ENCODE measurements around the gene B4GALNT1. TPM values are rescaled to one million over a fixed set of nuclear protein-coding genes. Genes with fewer than 3 reads are reported as not detected.
"Not testable (repeated sequence)": the region's sequence is repeated elsewhere in the genome, so short reads cannot be mapped to it uniquely, and the experiment has no call there.

B4GALNT1 gene
- total and polyA plus RNA-seq, 7 experiments from 2014 or later = 1.4 TPM; not detected in 6

DNA sequence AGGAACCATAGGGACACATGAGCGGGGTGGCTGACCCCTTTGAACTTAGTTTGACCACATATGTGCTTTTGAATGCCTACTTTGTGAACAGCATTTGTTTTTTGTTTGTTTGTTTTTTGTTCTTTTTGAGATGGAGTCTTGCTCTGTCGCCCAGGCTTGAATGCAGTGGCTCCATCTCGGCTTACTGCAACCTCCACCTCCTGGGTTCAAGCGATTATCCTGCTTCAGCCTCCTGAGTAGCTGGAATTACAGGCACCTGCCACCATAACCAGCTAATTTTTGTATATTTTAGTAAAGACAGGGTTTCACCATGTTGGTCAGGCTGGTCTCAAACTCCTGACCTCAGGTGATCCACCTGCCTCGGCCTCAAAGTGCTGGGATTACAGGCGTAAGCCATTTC is 14.6 kb downstream of the B4GALNT1 start:
- ATAC-seq; H3K36me3 Mint-ChIP-seq; H3K9me3 Mint-ChIP-seq; H3K9me3 ChIP-seq (ENCODE audit: control insufficient read depth in 2 of 3, low read length in 3 of 3); POLR2A ChIA-PET; H3K27ac ChIP-seq (ENCODE audit: low read depth, low read length); DNase-seq; H3K4me3 Mint-ChIP-seq; H3K4me3 ChIP-seq (ENCODE audit: low read length); CTCF ChIA-PET; H3K27ac Mint-ChIP-seq; intact Hi-C loops (cut with micrococcal nuclease); H3K36me3 ChIP-seq (ENCODE audit: control insufficient read depth in 2 of 3, insufficient read depth in 3 of 3, low read length in 3 of 3): not testable (repeated sequence)
- Histone ChIP-seq H3K27me3 (ENCODE audit: control insufficient read depth in 2 of 2, insufficient read depth in 2 of 2, low read length in 2 of 2) (peaks cover 11 to 39% of the 10 kb centered on the region in 2 donors), H3K4me1 (ENCODE audit: control insufficient read depth in 2 of 2, insufficient read depth in 2 of 2, low read length in 2 of 2) (peaks cover 20 to 30% of the 10 kb centered on the region in 2 donors)
- Mint-ChIP-seq H3K4me1 (peaks cover 19 to 33% (median 30%) of the 10 kb centered on the region in 7 donors), H3K27me3 (peaks cover 55 to 97% (median 69%) of the 10 kb centered on the region in 5 donors)

DNA sequence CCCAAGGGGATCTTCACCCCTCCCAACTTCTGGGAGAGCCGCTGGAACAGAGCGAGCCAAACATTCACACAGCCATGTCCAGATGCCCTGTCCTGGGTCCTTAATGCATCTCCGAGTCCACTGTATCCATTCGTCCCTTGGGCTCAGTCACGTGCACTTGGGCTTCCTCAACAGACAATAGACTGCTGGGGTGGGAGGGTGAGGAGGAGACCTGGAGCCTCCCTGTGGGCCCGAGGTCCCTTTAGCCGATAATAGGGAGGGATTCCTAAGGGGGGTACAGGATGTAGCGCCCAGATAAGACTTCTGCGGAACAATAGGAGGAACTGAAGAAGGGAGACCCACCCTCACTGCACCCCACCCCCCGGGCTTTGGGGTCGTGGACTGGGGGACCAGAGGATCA is 15.1 kb downstream of the B4GALNT1 start:
- DNase-seq (no peak), ATAC-seq (no peak)
- Mint-ChIP-seq H3K4me3 (no peak overlapping the region), H3K27ac (no peak overlapping the region), H3K27me3 (peaks cover 51 to 97% (median 64%) of the 10 kb centered on the region in 5 donors), H3K36me3 (peaks cover 0 to 5% (median 0%) of the 10 kb centered on the region in 5 donors), H3K9me3 (no peaks in the 10 kb centered on the region), H3K4me1 (peaks cover 19 to 33% (median 30%) of the 10 kb centered on the region in 7 donors)
- Histone ChIP-seq H3K4me1 (ENCODE audit: control insufficient read depth in 2 of 2, insufficient read depth in 2 of 2, low read length in 2 of 2) (peaks cover 20 to 30% of the 10 kb centered on the region in 2 donors), H3K9me3 (ENCODE audit: control insufficient read depth in 2 of 3, low read length in 3 of 3) (no peaks in the 10 kb centered on the region), H3K27ac (ENCODE audit: low read depth, low read length) (no peak overlapping the region), H3K36me3 (ENCODE audit: control insufficient read depth in 2 of 3, insufficient read depth in 3 of 3, low read length in 3 of 3) (no peaks in the 10 kb centered on the region), H3K4me3 (ENCODE audit: low read length) (no peak overlapping the region), H3K27me3 (ENCODE audit: control insufficient read depth in 2 of 2, insufficient read depth in 2 of 2, low read length in 2 of 2) (peaks cover 11 to 34% of the 10 kb centered on the region in 2 donors)
- CTCF ChIA-PET = no interaction called here
- POLR2A ChIA-PET = no interaction called here
- intact Hi-C loops (cut with micrococcal nuclease) = no loop called here

DNA sequence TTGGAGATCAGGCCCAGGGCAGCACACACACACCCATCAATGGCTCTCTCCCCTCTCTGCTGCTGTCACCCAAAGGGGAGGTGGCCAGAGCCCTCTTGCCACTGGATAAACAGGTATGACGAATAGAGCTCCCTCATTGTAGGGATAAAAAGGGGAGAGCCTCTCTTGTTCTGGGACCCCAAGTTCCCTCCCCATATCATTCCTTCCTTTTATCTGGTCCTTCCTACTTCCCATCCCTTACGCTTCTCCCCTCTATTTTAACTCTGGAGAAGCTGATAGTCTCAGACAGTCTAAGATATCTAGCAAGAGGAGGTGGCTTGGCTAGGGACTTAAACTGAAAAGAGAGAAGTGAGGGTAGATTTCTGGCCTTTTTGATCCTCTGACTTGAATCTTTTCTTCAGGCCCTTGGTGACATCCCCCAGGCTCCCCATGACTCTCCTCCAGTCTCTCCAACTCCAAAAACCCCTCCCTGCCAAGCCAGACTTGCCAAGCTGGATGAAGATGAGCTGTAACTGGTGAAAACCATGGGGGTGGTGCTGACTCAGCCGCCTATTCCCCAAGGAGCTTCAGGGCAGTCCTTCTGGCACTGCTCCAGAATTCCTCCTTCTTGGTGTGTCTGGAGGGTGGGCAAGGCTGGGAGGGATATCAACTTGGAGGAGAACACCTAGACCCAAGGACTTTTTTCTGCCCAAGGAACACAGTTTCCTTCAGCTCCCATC is 16.5 kb downstream of the B4GALNT1 start:
- H3K4me1 ChIP-seq (ENCODE audit: control insufficient read depth in 2 of 2, insufficient read depth in 2 of 2, low read length in 2 of 2) = peaks cover 18 to 24% of the 10 kb centered on the region in 2 donors
- no peaks in the 10 kb centered on the region for H3K36me3 Mint-ChIP-seq
- H3K9me3 ChIP-seq (ENCODE audit: control insufficient read depth in 2 of 3, low read length in 3 of 3) = no peaks in the 10 kb centered on the region
- no peak overlapping the region for H3K27ac ChIP-seq (ENCODE audit: low read depth, low read length)
- intact Hi-C loops (cut with micrococcal nuclease) = no loop called here
- DNase-seq = no peak
- no peaks in the 10 kb centered on the region for H3K36me3 ChIP-seq (ENCODE audit: control insufficient read depth in 2 of 3, insufficient read depth in 3 of 3, low read length in 3 of 3)
- ChIA-PET POLR2A (no interaction called here), CTCF (interaction anchor here (1.9 kb wide), 1 partner anchor 36 kb away, joined by 5 read pairs; no protein-coding TSS in a partner anchor)
- no peaks in the 10 kb centered on the region for H3K9me3 Mint-ChIP-seq
- H3K4me1 Mint-ChIP-seq = peaks cover 15 to 27% (median 22%) of the 10 kb centered on the region in 7 donors
- no peak overlapping the region for H3K27ac Mint-ChIP-seq
- H3K27me3 ChIP-seq (ENCODE audit: control insufficient read depth in 2 of 2, insufficient read depth in 2 of 2, low read length in 2 of 2) = peaks cover 11 to 26% of the 10 kb centered on the region in 2 donors
- no peak overlapping the region for H3K4me3 Mint-ChIP-seq
- peaks cover 37 to 94% (median 59%) of the 10 kb centered on the region in 5 donors for H3K27me3 Mint-ChIP-seq
- ATAC-seq = no peak
- H3K4me3 ChIP-seq (ENCODE audit: low read length) = no peak overlapping the region

DNA sequence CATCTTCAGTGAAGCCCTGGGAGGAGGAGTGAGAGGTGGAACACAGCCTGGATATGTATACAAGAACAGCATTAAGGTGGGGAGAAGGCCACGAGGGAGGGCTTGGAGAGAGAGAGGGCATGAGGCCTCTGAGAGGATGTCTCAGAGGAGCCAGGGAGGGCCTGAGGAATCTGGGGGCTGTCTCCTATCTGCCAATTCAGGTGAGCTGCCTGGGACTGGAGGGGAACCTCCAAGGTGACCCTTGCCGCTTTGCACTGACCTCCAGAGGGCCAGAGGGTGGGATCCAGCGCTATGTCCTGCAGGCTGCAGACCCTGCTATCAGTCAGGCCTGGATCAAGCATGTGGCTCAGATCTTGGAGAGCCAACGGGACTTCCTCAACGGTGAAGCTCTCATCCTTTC is 17.4 kb downstream of the B4GALNT1 start:
- intact Hi-C loops (cut with micrococcal nuclease) = no loop called here
- POLR2A ChIA-PET = interaction anchor here (1.6 kb wide), 1 partner anchor 23 kb away, joined by 4 read pairs; no protein-coding TSS in a partner anchor
- H3K27me3 ChIP-seq (ENCODE audit: control insufficient read depth in 2 of 2, insufficient read depth in 2 of 2, low read length in 2 of 2) = peaks cover 6 to 17% of the 10 kb centered on the region in 2 donors

DNA sequence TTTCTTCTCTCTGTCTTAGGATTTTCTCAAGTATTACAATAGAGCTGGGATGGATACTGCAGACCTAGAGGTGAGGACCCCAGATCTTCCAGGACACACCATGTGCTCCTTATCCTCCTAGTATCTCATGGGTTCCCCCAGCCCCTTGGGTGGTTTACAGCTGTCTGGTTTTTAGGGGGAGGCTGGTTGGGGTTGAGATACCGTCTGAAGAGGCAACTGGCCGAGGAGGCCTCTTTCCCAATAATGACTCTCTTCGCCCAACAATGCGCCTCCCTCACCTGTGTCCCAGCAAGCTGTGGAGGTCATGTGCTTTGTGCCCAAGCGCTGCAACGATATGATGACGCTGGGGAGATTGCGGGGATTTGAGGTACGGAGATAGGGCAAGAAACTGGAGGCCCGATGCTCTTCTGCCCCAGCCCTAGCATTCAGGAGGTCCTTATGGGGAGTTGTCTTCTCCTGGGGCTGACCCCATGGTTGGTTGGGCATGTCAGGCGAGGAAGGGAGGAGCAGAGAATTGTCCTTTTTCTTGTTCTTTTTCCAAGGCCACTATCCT is 18.0 kb downstream of the B4GALNT1 start:
- DNase-seq = no peak
- Mint-ChIP-seq H3K4me1 (peaks cover 8 to 22% (median 15%) of the 10 kb centered on the region in 7 donors), H3K9me3 (no peaks in the 10 kb centered on the region), H3K4me3 (peak overlapping the region in 1 of 10 donors; percentile 56), H3K27me3 (peaks cover 21 to 89% (median 49%) of the 10 kb centered on the region in 5 donors), H3K27ac (no peak overlapping the region), H3K36me3 (no peaks in the 10 kb centered on the region)
- Histone ChIP-seq H3K27me3 (ENCODE audit: control insufficient read depth in 2 of 2, insufficient read depth in 2 of 2, low read length in 2 of 2) (peaks cover 1 to 11% of the 10 kb centered on the region in 2 donors), H3K36me3 (ENCODE audit: control insufficient read depth in 2 of 3, insufficient read depth in 3 of 3, low read length in 3 of 3) (no peaks in the 10 kb centered on the region), H3K4me3 (ENCODE audit: low read length) (no peak overlapping the region), H3K4me1 (ENCODE audit: control insufficient read depth in 2 of 2, insufficient read depth in 2 of 2, low read length in 2 of 2) (peaks cover 4 to 16% of the 10 kb centered on the region in 2 donors), H3K9me3 (ENCODE audit: control insufficient read depth in 2 of 3, low read length in 3 of 3) (no peaks in the 10 kb centered on the region), H3K27ac (ENCODE audit: low read depth, low read length) (no peak overlapping the region)
- ChIA-PET POLR2A (interaction anchor here (0.5 to 1.6 kb wide), 2 partner anchors 22 to 46 kb away, joined by 3 to 4 read pairs; no protein-coding TSS in a partner anchor), CTCF (interaction anchor here (1.1 kb wide), 1 partner anchor 31 kb away, joined by 4 read pairs; no protein-coding TSS in a partner anchor)
- no peak for ATAC-seq
- intact Hi-C loops (cut with micrococcal nuclease) = no loop called here

More for the DNA sequence above, 17.4 kb downstream of the B4GALNT1 start:
- Mint-ChIP-seq H3K9me3 (no peaks in the 10 kb centered on the region), H3K4me1 (peaks cover 9 to 23% (median 15%) of the 10 kb centered on the region in 7 donors), H3K4me3 (peak overlapping the region in 1 of 10 donors; percentile 7), H3K27me3 (peaks cover 27 to 89% (median 51%) of the 10 kb centered on the region in 5 donors), H3K27ac (no peak overlapping the region), H3K36me3 (no peaks in the 10 kb centered on the region)
- H3K9me3 ChIP-seq (ENCODE audit: control insufficient read depth in 2 of 3, low read length in 3 of 3) = no peaks in the 10 kb centered on the region
- H3K36me3 ChIP-seq (ENCODE audit: control insufficient read depth in 2 of 3, insufficient read depth in 3 of 3, low read length in 3 of 3) = no peaks in the 10 kb centered on the region
- no peak for DNase-seq
- H3K27ac ChIP-seq (ENCODE audit: low read depth, low read length) = no peak overlapping the region
- H3K4me3 ChIP-seq (ENCODE audit: low read length) = no peak overlapping the region
- H3K4me1 ChIP-seq (ENCODE audit: control insufficient read depth in 2 of 2, insufficient read depth in 2 of 2, low read length in 2 of 2) = peaks cover 9 to 18% of the 10 kb centered on the region in 2 donors
- CTCF ChIA-PET = interaction anchor here (1.9 kb wide), 1 partner anchor 35 kb away, joined by 5 read pairs; no protein-coding TSS in a partner anchor
- ATAC-seq = no peak

DNA sequence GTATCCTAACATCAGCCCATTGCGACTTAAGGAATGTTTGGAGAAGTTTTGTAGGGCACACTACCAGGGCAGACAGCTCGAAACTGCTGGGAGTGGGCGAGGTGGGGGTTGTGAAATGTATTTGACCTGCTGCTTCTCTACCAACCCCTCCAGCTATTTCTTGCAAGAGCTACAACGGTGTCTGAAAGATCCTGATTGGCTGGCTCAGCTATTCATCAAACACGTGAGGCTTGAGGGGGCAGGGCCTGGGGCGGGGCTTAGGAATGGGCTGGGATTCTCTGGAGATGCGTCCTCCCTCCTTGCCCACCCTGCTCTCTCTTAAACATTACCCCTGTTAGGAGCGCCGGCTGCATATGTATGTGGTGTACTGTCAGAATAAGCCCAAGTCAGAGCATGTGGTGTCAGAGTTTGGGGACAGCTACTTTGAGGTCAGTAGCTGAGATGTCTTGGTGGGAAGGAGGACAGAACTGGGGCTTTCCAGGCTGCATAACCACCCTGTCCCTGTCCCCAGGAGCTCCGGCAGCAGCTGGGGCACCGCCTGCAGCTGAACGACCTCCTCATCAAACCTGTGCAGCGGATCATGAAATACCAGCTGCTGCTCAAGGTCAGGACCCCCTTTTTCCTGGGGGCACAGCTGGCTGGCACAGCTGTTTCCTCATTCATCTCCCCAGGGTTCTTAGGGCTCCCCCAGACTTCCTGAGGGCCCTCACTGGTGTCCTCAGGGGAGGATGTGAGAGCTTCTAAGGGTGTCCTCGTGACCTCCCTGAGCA is 18.6 kb downstream of the B4GALNT1 start:
- Histone ChIP-seq H3K27ac (ENCODE audit: low read depth, low read length) (no peak overlapping the region), H3K9me3 (ENCODE audit: control insufficient read depth in 2 of 3, low read length in 3 of 3) (no peaks in the 10 kb centered on the region), H3K4me1 (ENCODE audit: control insufficient read depth in 2 of 2, insufficient read depth in 2 of 2, low read length in 2 of 2) (peaks cover 2 to 10% of the 10 kb centered on the region in 2 donors), H3K36me3 (ENCODE audit: control insufficient read depth in 2 of 3, insufficient read depth in 3 of 3, low read length in 3 of 3) (no peaks in the 10 kb centered on the region), H3K4me3 (ENCODE audit: low read length) (no peak overlapping the region), H3K27me3 (ENCODE audit: control insufficient read depth in 2 of 2, insufficient read depth in 2 of 2, low read length in 2 of 2) (peaks cover 0 to 8% of the 10 kb centered on the region in 2 donors)
- intact Hi-C loops (cut with micrococcal nuclease) = no loop called here
- peaks cover 6 to 19% (median 13%) of the 10 kb centered on the region in 7 donors for H3K4me1 Mint-ChIP-seq
- ChIA-PET CTCF (interaction anchor here (1.1 kb wide), 1 partner anchor 31 kb away, joined by 4 read pairs; no protein-coding TSS in a partner anchor), POLR2A (interaction anchor here (0.5 to 1.6 kb wide), 3 partner anchors 22 to 47 kb away, joined by 3 to 4 read pairs (median 3); partner anchors contain the start of gene PIP4K2C)
- H3K27ac Mint-ChIP-seq = no peak overlapping the region
- peak overlapping the region in 1 of 10 donors; percentile 56 for H3K4me3 Mint-ChIP-seq
- no peak for DNase-seq
- no peaks in the 10 kb centered on the region for H3K9me3 Mint-ChIP-seq
- peaks cover 20 to 85% (median 50%) of the 10 kb centered on the region in 5 donors for H3K27me3 Mint-ChIP-seq
- peaks cover 0 to 3% (median 0%) of the 10 kb centered on the region in 5 donors for H3K36me3 Mint-ChIP-seq
- ATAC-seq = no peak

Measured in naive thymus-derived CD4-positive, alpha-beta T cell (primary cell).